ENCODE data around the gene CHKA. TPM values are rescaled to one million over a fixed set of nuclear protein-coding genes. Genes with fewer than 3 reads are reported as not detected.

Gene CHKA
- total and polyA plus RNA-seq, 4 donors = 17.6 to 73.4 (median 49.0) TPM

DNA sequence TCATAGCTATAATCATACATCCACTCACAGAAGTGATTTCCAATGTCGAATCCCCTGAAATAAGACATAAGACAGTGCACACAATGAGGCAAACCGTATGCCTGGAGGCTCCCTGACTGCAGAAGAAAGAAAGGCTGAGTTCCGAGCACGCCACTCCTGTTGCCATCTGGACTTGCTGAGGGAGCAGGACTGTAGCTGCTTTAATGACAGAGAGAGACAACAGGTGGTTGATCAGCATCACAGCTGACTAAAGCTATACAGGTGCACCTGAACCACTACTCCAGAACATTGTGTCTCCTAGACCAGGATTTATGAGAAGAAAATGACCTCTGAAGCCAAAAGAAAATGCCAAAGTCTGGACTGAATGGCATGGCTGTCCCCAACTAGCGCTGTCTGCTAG lies 55.3 kb downstream of the CHKA start:
- Histone ChIP-seq H3K4me1 (ENCODE audit: control insufficient read depth in 5 of 5, insufficient read depth in 5 of 5, low read length in 5 of 5) (peaks cover 0 to 1% (median 0%) of the 10 kb centered on the region in 5 donors), H3K4me3 (no peak overlapping the region), H3K9ac (ENCODE audit: insufficient read depth in 1 of 2, low read length in 2 of 2) (no peak overlapping the region), H3K27ac (ENCODE audit: low read depth in 1 of 2, low read length in 1 of 2) (no peak overlapping the region), H3K9me3 (ENCODE audit: control insufficient read depth in 4 of 4, insufficient read depth in 3 of 4, low read length in 3 of 4) (no peaks in the 10 kb centered on the region), H3K27me3 (ENCODE audit: control insufficient read depth in 3 of 3, insufficient read depth in 3 of 3, low read length in 2 of 3) (no peaks in the 10 kb centered on the region), H3K36me3 (ENCODE audit: control insufficient read depth in 4 of 4, insufficient read depth in 4 of 4, low read length in 4 of 4) (peaks cover 17 to 47% (median 25%) of the 10 kb centered on the region in 4 donors)
- 94 to 99% methylated on average over 5 of the region's 5 CpGs for WGBS, 2 donors
- no peak for DNase-seq
- no peak for ATAC-seq (ENCODE audit: insufficient read depth, low FRiP score)
- TF ChIP-seq, protein P1, sequence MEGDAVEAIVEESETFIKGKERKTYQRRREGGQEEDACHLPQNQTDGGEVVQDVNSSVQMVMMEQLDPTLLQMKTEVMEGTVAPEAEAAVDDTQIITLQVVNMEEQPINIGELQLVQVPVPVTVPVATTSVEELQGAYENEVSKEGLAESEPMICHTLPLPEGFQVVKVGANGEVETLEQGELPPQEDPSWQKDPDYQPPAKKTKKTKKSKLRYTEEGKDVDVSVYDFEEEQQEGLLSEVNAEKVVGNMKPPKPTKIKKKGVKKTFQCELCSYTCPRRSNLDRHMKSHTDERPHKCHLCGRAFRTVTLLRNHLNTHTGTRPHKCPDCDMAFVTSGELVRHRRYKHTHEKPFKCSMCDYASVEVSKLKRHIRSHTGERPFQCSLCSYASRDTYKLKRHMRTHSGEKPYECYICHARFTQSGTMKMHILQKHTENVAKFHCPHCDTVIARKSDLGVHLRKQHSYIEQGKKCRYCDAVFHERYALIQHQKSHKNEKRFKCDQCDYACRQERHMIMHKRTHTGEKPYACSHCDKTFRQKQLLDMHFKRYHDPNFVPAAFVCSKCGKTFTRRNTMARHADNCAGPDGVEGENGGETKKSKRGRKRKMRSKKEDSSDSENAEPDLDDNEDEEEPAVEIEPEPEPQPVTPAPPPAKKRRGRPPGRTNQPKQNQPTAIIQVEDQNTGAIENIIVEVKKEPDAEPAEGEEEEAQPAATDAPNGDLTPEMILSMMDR (IDR thresholded peaks at IDR 0.05; ENCODE audit: control extremely low read depth, extremely low read depth) = no peak

DNA sequence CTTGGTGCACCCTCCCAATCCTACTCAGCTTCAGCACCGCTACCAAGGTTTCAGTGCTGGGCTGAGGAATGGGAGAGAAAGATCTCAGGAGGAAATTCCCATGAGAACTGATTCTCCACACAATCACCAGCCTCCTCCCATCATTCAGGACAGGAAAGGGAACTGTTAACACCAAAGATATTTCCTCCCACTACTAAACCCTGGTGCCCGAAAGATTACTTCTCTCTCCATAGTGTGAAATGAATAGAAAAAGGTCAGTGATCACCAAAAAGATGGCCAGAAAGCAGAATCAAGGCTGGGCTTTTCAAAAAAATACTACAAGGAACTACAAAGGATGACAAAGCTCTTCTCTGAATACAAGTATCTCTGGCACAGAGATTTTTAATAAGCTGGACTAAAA lies 56.3 kb downstream of the CHKA start:
- Histone ChIP-seq H3K4me1 (ENCODE audit: control insufficient read depth in 5 of 5, insufficient read depth in 5 of 5, low read length in 5 of 5) (peaks cover 0 to 1% (median 0%) of the 10 kb centered on the region in 5 donors), H3K9me3 (ENCODE audit: control insufficient read depth in 4 of 4, insufficient read depth in 3 of 4, low read length in 3 of 4) (no peaks in the 10 kb centered on the region), H3K9ac (ENCODE audit: insufficient read depth in 1 of 2, low read length in 2 of 2) (no peak overlapping the region), H3K36me3 (ENCODE audit: control insufficient read depth in 4 of 4, insufficient read depth in 4 of 4, low read length in 4 of 4) (peaks cover 17 to 44% (median 24%) of the 10 kb centered on the region in 4 donors), H3K4me3 (no peak overlapping the region), H3K27me3 (ENCODE audit: control insufficient read depth in 3 of 3, insufficient read depth in 3 of 3, low read length in 2 of 3) (no peaks in the 10 kb centered on the region), H3K27ac (ENCODE audit: low read depth in 1 of 2, low read length in 1 of 2) (no peak overlapping the region)
- no peak for ATAC-seq (ENCODE audit: insufficient read depth, low FRiP score)
- WGBS, 2 donors = 59 to 65% methylated on average over 2 of the region's 2 CpGs
- TF ChIP-seq, protein P1 (IDR thresholded peaks at IDR 0.05; ENCODE audit: control extremely low read depth, extremely low read depth) = no peak
- no peak for DNase-seq

DNA sequence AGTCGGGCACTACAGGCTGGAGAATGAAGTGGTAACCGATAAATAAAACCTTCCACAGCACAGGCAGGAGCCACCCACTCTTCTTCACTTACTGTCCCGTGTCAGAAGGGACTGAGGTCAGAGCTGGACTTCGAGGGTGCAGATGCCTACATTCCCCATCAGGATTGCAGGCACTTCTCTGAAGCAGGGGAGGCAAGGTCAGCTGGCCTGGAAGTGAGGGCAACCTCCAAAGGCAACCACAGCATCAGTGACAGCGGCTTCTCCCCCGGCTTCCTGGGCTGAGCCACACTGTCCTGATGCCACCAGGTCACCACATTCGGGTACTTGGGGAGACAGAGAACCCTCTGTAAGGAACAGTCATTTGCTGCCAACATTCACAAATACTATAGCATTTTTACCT lies 59.7 kb downstream of the CHKA start:
- WGBS, 2 donors = 94 to 97% methylated on average over 7 of the region's 7 CpGs
- ATAC-seq (ENCODE audit: insufficient read depth, low FRiP score) (no peak), DNase-seq (no peak)
- TF ChIP-seq, protein P1 (IDR thresholded peaks at IDR 0.05; ENCODE audit: control extremely low read depth, extremely low read depth) = no peak
- Histone ChIP-seq H3K36me3 (ENCODE audit: control insufficient read depth in 4 of 4, insufficient read depth in 4 of 4, low read length in 4 of 4) (peaks cover 8 to 29% (median 15%) of the 10 kb centered on the region in 4 donors), H3K9ac (ENCODE audit: insufficient read depth in 1 of 2, low read length in 2 of 2) (no peak overlapping the region), H3K27ac (ENCODE audit: low read depth in 1 of 2, low read length in 1 of 2) (no peak overlapping the region), H3K4me1 (ENCODE audit: control insufficient read depth in 5 of 5, insufficient read depth in 5 of 5, low read length in 5 of 5) (peaks cover 0 to under 1% (median 0%) of the 10 kb centered on the region in 5 donors), H3K9me3 (ENCODE audit: control insufficient read depth in 4 of 4, insufficient read depth in 3 of 4, low read length in 3 of 4) (no peaks in the 10 kb centered on the region), H3K4me3 (no peak overlapping the region), H3K27me3 (ENCODE audit: control insufficient read depth in 3 of 3, insufficient read depth in 3 of 3, low read length in 2 of 3) (no peaks in the 10 kb centered on the region)

DNA sequence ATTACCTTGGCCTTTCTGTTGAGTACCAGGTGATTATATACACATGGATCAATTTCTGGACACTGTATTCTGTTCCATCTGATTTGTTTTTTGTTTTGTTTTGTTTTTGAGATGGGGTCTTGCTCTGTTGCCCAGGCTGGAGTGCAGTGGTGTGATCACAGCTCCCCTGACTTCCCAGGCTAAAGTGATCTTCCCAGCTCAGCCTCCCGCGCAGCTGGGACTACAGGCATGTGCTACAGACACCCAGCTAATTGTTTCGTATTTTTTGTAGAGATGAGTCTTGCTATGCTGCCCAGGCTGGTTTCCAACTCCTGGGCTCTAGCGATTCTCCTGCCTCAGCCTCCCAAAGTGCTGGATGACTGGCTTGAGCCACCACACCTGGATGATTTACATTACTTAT lies 63.4 kb downstream of the CHKA start:
- Histone ChIP-seq H3K9ac (ENCODE audit: insufficient read depth in 1 of 2, low read length in 2 of 2) (no peak overlapping the region), H3K9me3 (ENCODE audit: control insufficient read depth in 4 of 4, insufficient read depth in 3 of 4, low read length in 3 of 4) (no peaks in the 10 kb centered on the region), H3K4me1 (ENCODE audit: control insufficient read depth in 5 of 5, insufficient read depth in 5 of 5, low read length in 5 of 5) (no peaks in the 10 kb centered on the region), H3K27me3 (ENCODE audit: control insufficient read depth in 3 of 3, insufficient read depth in 3 of 3, low read length in 2 of 3) (no peaks in the 10 kb centered on the region), H3K27ac (ENCODE audit: low read depth in 1 of 2, low read length in 1 of 2) (no peak overlapping the region), H3K36me3 (ENCODE audit: control insufficient read depth in 4 of 4, insufficient read depth in 4 of 4, low read length in 4 of 4) (peaks cover 3 to 27% (median 10%) of the 10 kb centered on the region in 4 donors), H3K4me3 (no peak overlapping the region)
- ATAC-seq (ENCODE audit: insufficient read depth, low FRiP score) (no peak), DNase-seq (no peak)
- 94 to 97% methylated on average over 4 of the region's 4 CpGs for WGBS, 2 donors
- TF ChIP-seq, protein P1 (IDR thresholded peaks at IDR 0.05; ENCODE audit: control extremely low read depth, extremely low read depth) = no peak
